K562 (cell line): ENCODE data around the gene TIGD1. TPM values are rescaled to one million over a fixed set of nuclear protein-coding genes. Genes with fewer than 3 reads are reported as not detected.

ENCODE experiments used
- BACH1 ChIP-seq: fragments of 200-800 bp; sonication (Bioruptor generic); IDR thresholded peaks from 2 replicates; pipeline ENCODE4 v1.6.1; 2016; ENCODE audit warnings: missing genetic modification characterization, missing compliant biosample characterization
- ELF1 ChIP-seq: fragments of 200-800 bp; sonication (Bioruptor generic); IDR thresholded peaks from 2 replicates; pipeline ENCODE4 v1.6.1; 2016; ENCODE audit warnings: missing genetic modification characterization, missing compliant biosample characterization
- ELF2 ChIP-seq: fragments of 250-450 bp; sonication (Bioruptor Pico); IDR thresholded peaks from 2 replicates; pipeline ENCODE4 v1.5.0; 2021; ENCODE audit warnings: mild to moderate bottlenecking
- ESRRB ChIP-seq: fragments of 250-450 bp; sonication (Bioruptor Pico); IDR thresholded peaks from 2 replicates; pipeline ENCODE4 v1.5.0; 2020; ENCODE audit warnings: mild to moderate bottlenecking, moderate library complexity, borderline replicate concordance
- IRF9 ChIP-seq: fragments of 450-650 bp; IDR thresholded peaks from 2 replicates; pipeline ENCODE4 v1.6.1; 2016; ENCODE audit warnings: missing biosample characterization, missing genetic modification characterization
- KLF16 ChIP-seq: IDR thresholded peaks from 2 replicates; pipeline ENCODE4 v1.6.1; 2016; ENCODE audit warnings: antibody characterized with exemption
- LCOR ChIP-seq: sonication (generic); formaldehyde crosslinking; IDR thresholded peaks from 2 replicates; pipeline ENCODE4 v1.8.0; 2022; ENCODE audit warnings: mild to moderate bottlenecking, missing genetic modification reagents
- NFIC ChIP-seq: fragments of 450-650 bp; IDR thresholded peaks from 2 replicates; pipeline ENCODE4 v1.6.1; 2017; ENCODE audit warnings: mild to moderate bottlenecking, inconsistent platforms
- PKNOX1 ChIP-seq: fragments of 450-650 bp; IDR thresholded peaks from 2 replicates; pipeline ENCODE4 v1.6.1; 2016
- SMARCB1 ChIP-seq: IDR thresholded peaks from 2 replicates; pipeline ENCODE4 v1.6.1; 2011; ENCODE audit warnings: improper control_type of control experiment, low read depth; ENCODE audit not compliant: insufficient read length
- SNIP1 ChIP-seq: fragments of 450-650 bp; IDR thresholded peaks from 2 replicates; pipeline ENCODE4 v1.7.1; 2017; ENCODE audit warnings: low read depth, mild to moderate bottlenecking
- TEAD2 ChIP-seq: fragments of 450-650 bp; IDR thresholded peaks from 2 replicates; pipeline ENCODE4 v1.6.1; 2016; ENCODE audit warnings: missing genetic modification characterization, control low read depth, missing compliant biosample characterization
- ZBTB2 ChIP-seq: fragments of 450-650 bp; IDR thresholded peaks from 2 replicates; pipeline ENCODE4 v1.6.1; 2016; ENCODE audit warnings: antibody characterized with exemption
- ZBTB49 ChIP-seq: sonication (generic); formaldehyde crosslinking; IDR thresholded peaks from 2 replicates; pipeline ENCODE4 v1.8.0; 2022; ENCODE audit warnings: missing genetic modification reagents, mild to moderate bottlenecking, borderline replicate concordance
- ZBTB9 ChIP-seq: fragments of 450-650 bp; formaldehyde crosslinking; IDR thresholded peaks from 2 replicates; pipeline ENCODE4 v1.4.0; 2020; ENCODE audit warnings: mild to moderate bottlenecking, moderate library complexity
- ZNF184 ChIP-seq: sonication (generic); formaldehyde crosslinking; IDR thresholded peaks from 2 replicates; pipeline ENCODE4 v1.5.0; 2020; ENCODE audit warnings: missing genetic modification reagents
- ZNF280B ChIP-seq: fragments of 250-450 bp; sonication (Bioruptor Pico); IDR thresholded peaks from 2 replicates; pipeline ENCODE4 v1.5.1; 2021; ENCODE audit warnings: mild to moderate bottlenecking
- ZNF445 ChIP-seq: fragments of 250-450 bp; sonication (Bioruptor Pico); IDR thresholded peaks from 2 replicates; pipeline ENCODE4 v1.4.0; 2020; ENCODE audit warnings: low read depth, mild to moderate bottlenecking, moderate library complexity
- ZNF586 ChIP-seq: fragments of 450-650 bp; formaldehyde crosslinking; conservative IDR thresholded peaks from 2 replicates; pipeline ENCODE4 v1.4.0; 2020; ENCODE audit warnings: mild to moderate bottlenecking, moderate library complexity
- polyA plus RNA-seq, 8 experiments: library from polyadenylated mRNA; depleted of rRNA in 4 of 8; stranded (reverse) in 5 of 8; unstranded in 3 of 8; fragments of >200 nt; fragmentation: Nextera tagmentation in 2 of 8; fragmentation: Illumina TruSeq in 1 of 8; extraction: Ambion mirVana in 2 of 8; extraction: Trizol in 1 of 8; gene quantifications; 2 replicates each; pipeline versions ENCODE4 v1.2.1 to v1.2.3, GENCODE V29; 2011 to 2014; ENCODE audit warnings: inconsistent platforms in 1 of 8, missing spikeins in 1 of 8
- total RNA-seq, 7 experiments: library from RNA; depleted of rRNA in 6 of 7; stranded (reverse); fragments of >200 nt in 6 of 7; fragmentation: Illumina TruSeq in 2 of 7; extraction: Trizol in 2 of 7; gene quantifications; 2 replicates each; pipeline versions ENCODE4 v1.2.1 to v1.2.3, GENCODE V29; 2011 to 2021; ENCODE audit warnings: low replicate concordance in 1 of 7

TIGD1 gene
- total and polyA plus RNA-seq, 9 of the 15 experiments (the other 6 are each of a cell fraction or from before 2014, with no cell fraction given), result 2.0 to 10.1 (median 6.6) TPM

- TF ChIP-seq IRF9 (no peak), ZNF445 (CRISPR knock-in tag) (no peak), ELF2 (CRISPR knock-in tag) (peak; percentile 77), LCOR (peak; percentile 51; the same call in 1 of the 2 replicates), ELF1 (tag) (peak; percentile 75), ZBTB9 (peak; percentile 35; the same call in 1 of the 2 replicates), SNIP1 (no peak), SMARCB1 (no peak), KLF16 (peak; percentile 13; the same call in 1 of the 2 replicates), ZBTB49 (CRISPR knock-in tag) (no peak), ZNF280B (no peak), ZNF586 (CRISPR knock-in tag) (no peak), ESRRB (CRISPR knock-in tag) (no peak), NFIC (no peak), PKNOX1 (peak; percentile 62), ZNF184 (CRISPR knock-in tag) (no peak), BACH1 (tag) (no peak), ZBTB2 (peak; percentile 89), TEAD2 (no peak)
Observed at GRCh38 chr2:232550354-232551249, at the start of gene TIGD1, which contains the start of gene EIF4E2 (continued).
